ENCODE results near the gene HECW1.

DNA sequence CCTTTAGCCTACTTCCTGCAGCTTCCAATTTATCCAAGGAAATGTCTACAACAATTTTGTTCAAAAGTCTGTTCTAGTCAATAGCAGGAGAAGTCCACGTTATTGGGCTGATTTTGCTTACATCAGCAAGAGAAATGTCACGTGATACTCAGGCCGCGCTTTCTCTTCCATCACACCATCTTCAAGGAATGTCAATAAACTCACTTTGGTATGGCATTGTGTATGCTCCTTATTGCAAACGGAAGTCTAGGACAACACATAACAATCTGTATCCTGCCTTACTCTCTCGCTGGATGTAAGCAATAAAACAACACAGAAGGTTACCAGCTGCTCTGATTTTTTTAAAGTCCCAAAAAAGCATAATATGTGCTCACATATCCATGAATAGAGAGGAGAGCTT, 453.3 kb downstream of the HECW1 start:
- TF ChIP-seq POLR2A (IDR thresholded peaks at IDR 0.05) (no peak), CTCF (IDR thresholded peaks at IDR 0.05 in 4 of 5, conservative IDR thresholded peaks at IDR 0.05 in 1 of 5) (no peak)
